GM12801 (cell line): Measurements from ENCODE around the gene USP46.

Source experiments
- TF ChIP-seq, protein P1 (sequence below): IDR thresholded peaks from one replicate; pipeline ENCODE4 v1.5.1; 2011; ENCODE audit warnings: control low read depth; ENCODE audit not compliant: insufficient read length; ENCODE audit errors: extremely low read depth

USP46 gene

DNA sequence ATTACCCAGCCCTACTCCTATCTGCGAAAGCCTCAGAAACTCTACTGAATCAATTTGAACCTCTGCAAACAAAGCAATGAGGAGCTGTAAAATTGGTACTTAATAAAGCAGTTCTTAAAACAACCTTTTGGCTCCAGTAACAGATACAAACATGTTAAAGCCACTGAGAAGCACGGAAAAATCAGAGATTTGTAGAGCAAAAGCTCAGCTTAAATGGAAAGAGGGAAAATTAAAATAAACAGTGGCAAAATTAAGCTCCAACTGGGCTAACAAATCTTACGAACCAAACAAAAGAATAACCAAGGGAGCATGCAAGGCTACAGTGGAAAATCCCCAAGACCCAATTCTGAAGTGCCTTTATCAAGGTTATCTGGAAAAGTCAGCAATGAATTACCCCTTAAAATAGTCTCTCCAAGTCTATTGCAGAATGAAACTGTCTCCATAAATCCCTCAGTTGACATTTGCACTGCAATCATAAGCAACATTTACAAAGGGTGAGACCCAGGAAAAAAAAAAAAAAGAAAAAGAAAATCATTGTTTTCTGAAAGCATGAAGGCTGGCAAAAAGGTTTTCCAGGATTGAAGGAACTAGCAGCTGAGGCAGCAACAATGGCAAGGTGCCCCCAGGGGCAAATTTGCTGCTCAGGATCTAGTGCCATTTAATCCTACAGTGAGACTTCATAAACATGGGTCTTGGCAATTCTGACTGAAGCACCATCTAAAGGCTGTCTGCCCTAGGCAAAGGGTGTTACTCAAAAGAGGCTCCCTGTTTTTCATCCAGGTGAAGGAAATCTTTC is 40.1 kb downstream of the USP46 start:
- TF ChIP-seq, protein P1, sequence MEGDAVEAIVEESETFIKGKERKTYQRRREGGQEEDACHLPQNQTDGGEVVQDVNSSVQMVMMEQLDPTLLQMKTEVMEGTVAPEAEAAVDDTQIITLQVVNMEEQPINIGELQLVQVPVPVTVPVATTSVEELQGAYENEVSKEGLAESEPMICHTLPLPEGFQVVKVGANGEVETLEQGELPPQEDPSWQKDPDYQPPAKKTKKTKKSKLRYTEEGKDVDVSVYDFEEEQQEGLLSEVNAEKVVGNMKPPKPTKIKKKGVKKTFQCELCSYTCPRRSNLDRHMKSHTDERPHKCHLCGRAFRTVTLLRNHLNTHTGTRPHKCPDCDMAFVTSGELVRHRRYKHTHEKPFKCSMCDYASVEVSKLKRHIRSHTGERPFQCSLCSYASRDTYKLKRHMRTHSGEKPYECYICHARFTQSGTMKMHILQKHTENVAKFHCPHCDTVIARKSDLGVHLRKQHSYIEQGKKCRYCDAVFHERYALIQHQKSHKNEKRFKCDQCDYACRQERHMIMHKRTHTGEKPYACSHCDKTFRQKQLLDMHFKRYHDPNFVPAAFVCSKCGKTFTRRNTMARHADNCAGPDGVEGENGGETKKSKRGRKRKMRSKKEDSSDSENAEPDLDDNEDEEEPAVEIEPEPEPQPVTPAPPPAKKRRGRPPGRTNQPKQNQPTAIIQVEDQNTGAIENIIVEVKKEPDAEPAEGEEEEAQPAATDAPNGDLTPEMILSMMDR = no peak

DNA sequence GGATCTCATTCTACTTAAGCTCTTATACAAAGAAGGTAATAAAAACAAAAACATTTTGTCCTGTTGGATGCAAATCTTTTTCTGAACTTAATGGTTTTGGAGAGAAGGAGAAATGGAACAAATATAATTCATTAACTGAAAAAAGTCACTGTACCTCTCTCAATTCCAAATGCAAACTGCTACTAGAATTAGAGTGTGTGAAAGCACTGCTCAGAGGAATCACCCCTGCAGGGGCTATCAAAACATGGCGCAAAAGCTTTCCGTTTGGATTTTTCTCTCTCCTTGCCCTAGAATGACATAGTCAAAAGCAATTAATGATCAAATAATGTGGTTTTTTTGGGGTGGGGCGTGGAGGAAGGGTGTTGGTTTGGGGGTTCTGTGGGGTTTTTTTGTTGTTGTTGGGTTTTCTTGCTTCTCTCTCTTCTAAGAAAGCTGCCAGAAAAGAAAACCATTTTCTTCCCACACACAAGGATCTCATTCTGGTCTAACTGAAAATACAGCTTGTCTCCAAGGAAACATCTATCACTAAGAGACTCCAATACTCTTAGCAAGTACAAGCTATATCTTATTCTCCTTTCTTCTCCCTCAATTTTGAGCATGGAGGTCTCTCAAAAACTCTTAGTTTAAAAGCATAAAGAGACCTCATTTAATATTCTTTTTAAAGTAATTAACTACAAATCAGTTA is 41.6 kb downstream of the USP46 start:
- TF ChIP-seq, protein P1 = no peak

DNA sequence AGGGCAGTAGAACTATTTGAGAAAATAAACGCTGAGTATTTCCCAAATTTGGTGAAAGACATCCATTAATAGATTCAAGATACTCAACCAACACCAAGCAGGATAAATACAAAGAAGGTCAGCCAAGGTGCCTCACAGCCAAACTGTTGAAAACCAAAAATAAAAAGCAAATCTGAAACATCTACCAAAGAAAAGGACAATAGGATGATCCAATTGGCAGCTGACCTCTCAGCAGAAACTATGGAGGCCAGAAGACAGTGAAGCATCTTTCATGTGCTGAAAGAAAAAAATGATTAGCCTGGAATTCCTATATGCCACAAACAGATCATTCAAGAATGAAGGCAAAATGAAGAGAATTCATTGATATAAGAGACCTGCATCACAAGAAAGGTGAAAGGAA is 44.9 kb downstream of the USP46 start:
- TF ChIP-seq, protein P1 = no peak

DNA sequence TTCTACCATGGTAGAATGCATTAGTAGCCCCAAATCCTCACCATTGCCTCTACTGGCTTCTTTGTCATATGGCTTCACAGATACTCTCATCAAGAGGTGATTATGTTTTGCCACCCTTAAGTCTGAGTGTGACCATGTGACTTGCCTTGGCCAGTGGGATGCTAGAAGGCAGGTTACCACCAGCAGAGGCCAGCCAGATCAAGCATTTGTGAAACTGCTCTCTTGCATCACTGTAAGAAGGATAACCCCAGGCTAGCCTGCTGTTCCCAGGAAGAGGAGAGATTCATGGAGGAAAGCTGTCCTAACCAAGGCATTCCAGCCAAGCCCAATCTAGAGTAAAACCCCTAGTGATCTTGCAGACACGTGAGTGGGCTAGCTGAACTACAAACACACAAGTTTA is 46.8 kb downstream of the USP46 start:
- TF ChIP-seq, protein P1 = no peak

DNA sequence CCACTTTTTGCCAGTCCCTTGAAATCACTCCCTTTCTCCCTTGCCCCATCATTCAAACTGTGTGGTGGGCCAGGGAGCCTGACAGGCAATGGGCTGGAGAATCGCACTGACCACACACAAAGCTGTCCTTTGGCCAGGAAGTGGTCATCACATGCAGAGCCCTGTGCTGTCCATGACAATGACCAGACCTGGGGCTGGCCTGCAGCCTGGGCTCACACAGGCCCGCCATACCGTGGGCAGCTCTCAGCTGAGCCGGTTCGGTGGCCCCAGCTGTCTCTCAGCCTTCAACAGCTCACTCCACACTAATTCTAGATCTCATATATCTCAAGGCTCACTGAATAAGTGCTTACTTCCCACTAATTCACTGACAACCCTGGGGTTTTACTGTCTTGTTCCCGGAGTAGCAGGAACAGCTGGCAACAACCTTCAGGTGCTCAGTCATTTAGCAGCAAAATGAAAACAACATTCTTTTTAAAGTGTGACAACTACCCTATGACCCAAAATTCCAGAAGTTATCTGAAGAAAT is 48.0 kb downstream of the USP46 start:
- TF ChIP-seq, protein P1 = no peak

DNA sequence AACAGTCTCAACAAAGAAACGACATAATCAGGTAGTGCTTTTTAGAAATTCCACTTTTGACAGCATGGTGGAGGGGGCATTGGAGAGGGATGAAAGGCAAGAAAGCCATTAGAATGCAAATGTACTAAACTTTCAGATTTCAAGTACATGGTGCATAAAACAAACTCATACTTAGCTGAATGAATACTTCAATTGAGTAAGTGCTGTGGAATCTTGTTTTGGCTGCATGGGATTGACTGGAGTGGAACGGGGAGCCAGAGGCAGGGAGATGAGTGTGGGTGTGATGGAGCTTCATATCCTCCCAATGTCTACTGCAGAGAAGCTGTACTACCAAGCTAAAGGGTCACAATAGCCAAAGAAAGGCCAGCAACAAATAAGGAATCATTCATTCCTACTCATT is 52.4 kb downstream of the USP46 start:
- TF ChIP-seq, protein P1 = no peak

DNA sequence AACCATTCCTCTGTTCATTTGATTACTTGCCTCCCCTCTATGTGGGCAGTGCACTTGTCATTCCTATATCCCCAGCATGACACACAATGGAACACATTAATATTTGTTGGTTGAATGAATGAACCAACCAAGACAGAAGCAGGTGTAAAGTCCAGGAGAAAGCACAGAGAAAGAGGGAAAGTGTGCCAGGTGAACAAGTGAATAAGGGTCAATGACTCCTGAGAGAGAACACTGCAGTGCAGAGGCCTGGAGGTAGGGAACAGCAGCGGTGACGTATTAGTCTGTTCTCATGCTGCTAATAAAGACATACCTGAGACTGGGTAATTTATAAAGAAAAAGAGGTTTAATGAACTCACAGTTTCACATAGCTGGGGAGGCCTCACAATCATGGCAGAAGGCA is 53.1 kb downstream of the USP46 start:
- TF ChIP-seq, protein P1 = no peak
